Subcutaneous abdominal adipose tissue (tissue), 5 donors: Measurements from ENCODE around the gene PAFAH2.

ENCODE experiments used
- H3K27ac ChIP-seq: one replicate; pipeline ENCODE4 v1.7.0; 2013; ENCODE audit warnings: low read depth, mild to moderate bottlenecking, inconsistent platforms, low read length, moderate library complexity
- H3K27me3 ChIP-seq, 5 donors: one replicate each; pipeline ENCODE4 v1.7.0; 2013; ENCODE audit warnings: low read length in 5 of 5, inconsistent platforms in 1 of 5; ENCODE audit not compliant: control insufficient read depth in 5 of 5, insufficient read depth in 4 of 5
- H3K36me3 ChIP-seq, 5 donors: one replicate each; pipeline ENCODE4 v1.7.0; 2013; ENCODE audit warnings: low read length in 5 of 5; ENCODE audit not compliant: control insufficient read depth in 5 of 5, insufficient read depth in 5 of 5
- H3K4me1 ChIP-seq, 5 donors: one replicate each; pipeline ENCODE4 v1.7.0; 2013; ENCODE audit warnings: low read length in 5 of 5, mild to moderate bottlenecking in 3 of 5, moderate library complexity in 1 of 5; ENCODE audit not compliant: control insufficient read depth in 5 of 5, insufficient read depth in 5 of 5
- H3K4me3 ChIP-seq, 5 donors: one replicate each; pipeline ENCODE4 v1.7.0; 2013; ENCODE audit warnings: low read length in 5 of 5, low read depth in 1 of 5
- H3K9ac ChIP-seq, 5 donors: one replicate each; pipeline ENCODE4 v1.7.0; 2013; ENCODE audit warnings: low read length in 5 of 5, mild to moderate bottlenecking in 4 of 5, moderate library complexity in 3 of 5
- H3K9me3 ChIP-seq, 5 donors: one replicate each; pipeline ENCODE4 v1.7.0; 2013; ENCODE audit warnings: low read length in 5 of 5; ENCODE audit not compliant: control insufficient read depth in 5 of 5
- donor health status: healthy.
- donor health status: healthy.
- donor health status: healthy.
- donor health status: healthy.
- donor health status: healthy.

The PAFAH2 gene

DNA sequence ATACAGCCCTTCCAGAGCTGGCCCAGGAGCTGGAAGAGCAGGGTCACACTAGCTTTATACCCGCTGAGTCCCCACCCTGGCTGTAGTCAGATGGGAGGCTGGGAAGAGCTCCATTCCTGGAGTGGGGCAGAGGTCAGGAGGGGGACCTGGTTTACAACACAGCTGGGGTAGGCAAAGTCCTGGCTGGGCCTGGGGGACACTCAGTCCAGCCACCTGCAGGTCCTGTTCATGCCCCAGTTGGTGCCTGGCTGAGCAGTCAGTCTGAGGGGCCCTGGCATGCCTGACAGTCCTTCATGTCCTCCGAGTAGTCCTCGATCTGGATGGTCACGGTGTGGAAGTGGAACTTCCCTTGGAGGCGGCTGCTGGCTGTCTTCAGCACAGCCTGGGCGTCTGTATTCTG, 41.0 kb upstream of the PAFAH2 start:
- H3K27me3 ChIP-seq = peaks cover 12 to 35% (median 25%) of the 10 kb centered on the region in 5 donors

DNA sequence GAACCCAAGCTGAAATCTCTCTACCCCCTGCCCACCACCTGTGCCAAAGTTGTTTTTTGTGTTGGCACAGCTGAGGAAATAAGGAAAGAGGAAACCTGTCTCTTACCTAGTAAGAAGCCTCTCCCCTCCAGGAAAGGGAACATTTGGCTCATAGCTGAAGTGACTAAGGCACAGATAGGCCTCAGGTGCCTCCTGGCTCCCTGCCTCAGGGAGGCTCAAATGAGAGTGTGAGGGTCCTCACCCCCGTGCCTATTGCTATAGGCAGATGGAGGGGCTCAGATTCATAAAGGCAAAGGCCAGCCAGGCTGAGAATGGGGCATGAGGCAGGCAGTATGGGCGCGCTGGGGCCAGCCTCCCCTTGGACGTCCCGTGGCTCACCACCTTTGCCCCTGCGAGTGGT, 40.6 kb upstream of the PAFAH2 start:
- H3K27me3 ChIP-seq = peaks cover 12 to 38% (median 23%) of the 10 kb centered on the region in 5 donors
- no peak overlapping the region for H3K27ac ChIP-seq
- H3K4me1 ChIP-seq = peaks cover 0 to 20% (median 11%) of the 10 kb centered on the region in 5 donors
- no peak overlapping the region for H3K9ac ChIP-seq
- no peaks in the 10 kb centered on the region for H3K9me3 ChIP-seq
- no peaks in the 10 kb centered on the region for H3K36me3 ChIP-seq
- no peak overlapping the region for H3K4me3 ChIP-seq

More for the DNA sequence above, 41.0 kb upstream of the PAFAH2 start:
- no peaks in the 10 kb centered on the region for H3K9me3 ChIP-seq
- H3K27ac ChIP-seq = no peak overlapping the region
- H3K36me3 ChIP-seq = no peaks in the 10 kb centered on the region
- H3K9ac ChIP-seq = no peak overlapping the region
- no peak overlapping the region for H3K4me3 ChIP-seq
- H3K4me1 ChIP-seq = peaks cover 0 to 20% (median 11%) of the 10 kb centered on the region in 5 donors

DNA sequence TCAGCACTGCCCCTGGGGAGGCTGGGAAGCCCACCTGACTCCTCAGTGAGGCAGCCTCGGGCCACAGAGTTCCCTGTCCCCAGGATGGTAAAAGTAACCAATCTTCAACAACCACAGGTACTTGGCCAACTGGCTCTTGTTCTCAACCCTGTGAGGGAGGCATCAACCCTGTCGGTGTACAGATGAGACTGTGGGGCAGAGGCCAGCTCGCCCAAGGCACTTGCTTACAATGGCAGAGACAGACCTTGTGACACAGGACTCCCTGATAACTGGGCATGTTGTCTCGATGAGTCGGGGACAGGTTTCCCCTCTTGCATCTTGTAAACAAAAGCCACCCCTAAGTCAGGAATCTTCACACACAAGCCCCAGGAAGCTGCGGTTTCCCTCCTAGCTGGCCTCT, 40.0 kb upstream of the PAFAH2 start:
- Histone ChIP-seq H3K27me3 (peaks cover 12 to 34% (median 25%) of the 10 kb centered on the region in 5 donors), H3K4me3 (no peak overlapping the region), H3K27ac (no peak overlapping the region)

DNA sequence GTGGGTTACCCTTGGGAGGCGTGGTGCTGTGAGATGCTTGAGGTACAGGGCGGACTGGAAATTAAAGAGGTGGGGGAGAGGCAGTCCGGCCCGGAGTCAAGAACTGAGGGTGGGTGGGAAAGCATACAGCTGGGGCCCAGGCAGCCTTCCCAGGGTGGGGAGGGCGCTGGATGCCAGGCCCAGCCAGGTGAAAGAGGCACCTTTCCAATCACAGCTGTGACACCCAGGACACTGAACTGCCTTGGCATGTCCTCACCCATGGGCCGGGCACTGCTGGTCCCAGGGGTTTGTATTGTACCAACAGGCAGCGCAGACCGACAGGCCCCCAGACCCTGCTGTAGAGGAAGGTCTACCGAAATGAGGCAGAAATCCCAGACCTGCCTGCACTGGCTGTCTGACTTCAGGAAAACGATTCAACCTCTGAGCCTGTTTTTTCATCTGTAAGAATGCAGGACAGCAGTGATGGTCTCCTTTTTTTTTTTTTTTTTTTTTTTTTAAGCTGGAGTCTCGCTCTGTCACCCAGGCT, 39.0 kb upstream of the PAFAH2 start:
- Histone ChIP-seq H3K36me3 (no peaks in the 10 kb centered on the region), H3K9me3 (no peaks in the 10 kb centered on the region), H3K9ac (no peak overlapping the region), H3K4me1 (peaks cover 0 to 20% (median 11%) of the 10 kb centered on the region in 5 donors), H3K27ac (no peak overlapping the region), H3K4me3 (no peak overlapping the region), H3K27me3 (peaks cover 10 to 24% (median 19%) of the 10 kb centered on the region in 5 donors)

More for the DNA sequence above, 40.0 kb upstream of the PAFAH2 start:
- Histone ChIP-seq H3K9me3 (no peaks in the 10 kb centered on the region), H3K4me1 (peaks cover 0 to 20% (median 11%) of the 10 kb centered on the region in 5 donors), H3K9ac (no peak overlapping the region), H3K36me3 (no peaks in the 10 kb centered on the region)

DNA sequence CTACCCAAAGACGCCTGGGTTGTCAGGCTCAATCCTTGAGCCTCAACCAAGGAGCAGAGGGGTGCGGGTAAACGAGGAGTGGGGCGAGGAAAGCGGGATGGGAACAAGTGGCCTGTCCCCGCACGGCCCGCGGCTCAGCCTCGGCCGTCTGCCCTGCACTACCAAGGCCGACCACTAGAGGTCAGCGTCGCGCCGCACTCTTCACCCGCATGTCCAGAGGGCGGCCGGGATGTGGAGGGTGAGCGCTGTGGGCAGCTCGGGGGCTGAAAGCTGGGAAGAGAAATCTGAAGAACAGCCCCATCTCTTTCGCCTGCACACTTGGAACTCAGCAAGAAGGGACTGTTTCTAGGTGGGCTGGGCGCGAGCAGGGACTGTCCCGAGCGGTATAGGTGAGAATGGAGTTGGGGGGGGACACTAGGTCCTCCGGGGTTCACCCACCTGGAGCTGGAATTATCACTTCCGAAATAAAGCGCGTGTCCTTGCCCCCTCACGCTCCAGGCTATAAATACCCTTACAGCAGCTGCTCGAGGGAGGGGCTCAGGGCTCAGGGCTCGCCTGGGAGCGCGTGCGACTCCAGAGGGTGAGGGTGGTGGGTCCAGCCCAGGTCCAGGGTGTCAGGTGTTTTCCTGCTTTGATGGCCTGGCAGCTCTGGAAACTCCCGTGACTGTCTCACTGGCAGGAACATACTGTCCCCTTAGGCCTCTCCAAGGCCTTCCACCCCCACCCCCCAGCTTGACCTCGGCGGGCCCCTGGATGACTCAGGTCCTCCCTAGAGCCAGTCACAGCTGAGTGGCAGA, 38.3 kb upstream of the PAFAH2 start:
- Histone ChIP-seq H3K4me3 (peak overlapping the region; percentile 58 to 90 (median 86)), H3K9me3 (no peaks in the 10 kb centered on the region), H3K4me1 (peaks cover 0 to 20% (median 11%) of the 10 kb centered on the region in 5 donors), H3K9ac (peak overlapping the region in 4 of 5 donors; percentile 63 to 88 (median 82)), H3K36me3 (no peaks in the 10 kb centered on the region), H3K27me3 (peaks cover 8 to 18% (median 12%) of the 10 kb centered on the region in 5 donors), H3K27ac (peak overlapping the region; percentile 29)

DNA sequence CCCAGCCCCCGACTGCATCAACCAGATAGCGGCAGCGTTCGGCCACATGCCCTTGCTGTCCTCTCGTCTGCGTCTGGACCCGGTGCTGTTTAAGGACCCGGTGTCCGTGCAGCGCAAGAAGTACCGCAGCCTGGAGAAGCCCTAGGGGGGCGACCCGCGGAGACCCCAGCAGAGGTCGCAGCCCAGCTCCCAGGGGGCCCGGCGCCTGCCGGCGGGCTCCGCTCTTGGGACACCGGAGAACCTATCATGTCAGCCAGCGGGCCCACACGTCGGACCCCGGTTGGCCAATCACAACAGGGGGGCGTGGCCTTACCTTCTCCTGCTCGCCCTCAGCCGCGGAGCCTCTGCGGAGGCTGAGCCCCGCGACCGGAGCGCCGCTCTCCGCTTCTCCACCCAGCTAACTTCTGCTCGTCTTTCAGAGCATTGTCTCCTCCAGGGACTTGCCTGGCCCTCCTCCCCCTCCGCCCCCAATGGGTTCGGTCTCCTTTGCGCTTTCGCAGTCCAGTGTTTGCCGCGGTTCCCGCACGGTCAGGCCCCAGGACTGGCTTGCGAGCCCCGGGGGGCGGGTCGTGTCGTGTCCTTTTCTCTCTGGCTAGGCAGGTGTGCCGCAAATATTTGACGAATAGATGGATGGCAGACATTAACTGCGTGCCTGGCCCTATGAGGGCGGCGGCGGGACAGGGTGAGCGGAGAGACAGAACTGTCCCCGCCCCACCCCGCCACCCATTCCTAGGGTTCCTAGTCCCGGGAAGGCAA, 37.5 kb upstream of the PAFAH2 start:
- Histone ChIP-seq H3K27ac (peak overlapping the region; percentile 29), H3K27me3 (peaks cover 8 to 22% (median 15%) of the 10 kb centered on the region in 5 donors), H3K4me1 (peaks cover 0 to 20% (median 11%) of the 10 kb centered on the region in 5 donors), H3K9me3 (no peaks in the 10 kb centered on the region), H3K9ac (peak overlapping the region in 4 of 5 donors; percentile 63 to 88 (median 82)), H3K36me3 (no peaks in the 10 kb centered on the region), H3K4me3 (peak overlapping the region; percentile 58 to 90 (median 86))

DNA sequence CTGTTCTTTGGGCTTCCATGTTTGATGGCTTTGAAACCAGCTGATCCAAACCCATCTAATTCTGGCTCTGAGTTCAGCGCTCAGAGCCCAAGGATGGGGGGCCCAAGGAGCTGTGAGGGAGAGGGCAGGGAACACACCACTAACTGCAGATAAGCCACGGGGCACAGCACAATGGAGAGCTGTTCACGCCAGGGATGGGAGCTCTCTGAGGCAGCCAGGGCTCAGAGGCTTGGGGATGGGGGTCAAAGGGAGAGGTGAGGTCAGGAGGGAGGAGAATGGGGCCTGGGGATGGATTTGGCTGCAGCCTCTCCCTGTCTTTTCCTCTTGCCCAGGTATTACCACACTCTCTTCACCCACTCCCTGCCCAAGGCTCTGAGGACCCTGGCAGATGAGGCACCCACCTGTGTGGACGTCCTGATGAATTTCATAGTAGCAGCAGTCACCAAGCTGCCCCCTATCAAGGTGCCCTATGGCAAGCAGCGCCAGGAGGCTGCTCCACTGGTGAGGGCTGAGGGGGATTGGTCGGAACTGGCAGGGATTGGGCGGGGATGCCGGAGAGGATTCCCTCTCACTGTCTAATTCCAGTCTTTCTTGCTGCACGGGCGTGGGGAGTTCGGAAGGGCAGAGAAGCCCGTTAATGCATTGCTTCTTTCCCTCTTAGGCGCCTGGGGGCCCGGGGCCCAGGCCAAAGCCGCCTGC, 36.8 kb upstream of the PAFAH2 start:
- no peaks in the 10 kb centered on the region for H3K9me3 ChIP-seq
- H3K27me3 ChIP-seq = peaks cover 8 to 25% (median 17%) of the 10 kb centered on the region in 5 donors
- no peak overlapping the region for H3K27ac ChIP-seq
- H3K36me3 ChIP-seq = no peaks in the 10 kb centered on the region
- peaks cover 0 to 20% (median 11%) of the 10 kb centered on the region in 5 donors for H3K4me1 ChIP-seq
- H3K4me3 ChIP-seq = peak overlapping the region in 4 of 5 donors; percentile 72 to 90 (median 86)
- H3K9ac ChIP-seq = peak overlapping the region in 3 of 5 donors; percentile 30 to 88 (median 77)

DNA sequence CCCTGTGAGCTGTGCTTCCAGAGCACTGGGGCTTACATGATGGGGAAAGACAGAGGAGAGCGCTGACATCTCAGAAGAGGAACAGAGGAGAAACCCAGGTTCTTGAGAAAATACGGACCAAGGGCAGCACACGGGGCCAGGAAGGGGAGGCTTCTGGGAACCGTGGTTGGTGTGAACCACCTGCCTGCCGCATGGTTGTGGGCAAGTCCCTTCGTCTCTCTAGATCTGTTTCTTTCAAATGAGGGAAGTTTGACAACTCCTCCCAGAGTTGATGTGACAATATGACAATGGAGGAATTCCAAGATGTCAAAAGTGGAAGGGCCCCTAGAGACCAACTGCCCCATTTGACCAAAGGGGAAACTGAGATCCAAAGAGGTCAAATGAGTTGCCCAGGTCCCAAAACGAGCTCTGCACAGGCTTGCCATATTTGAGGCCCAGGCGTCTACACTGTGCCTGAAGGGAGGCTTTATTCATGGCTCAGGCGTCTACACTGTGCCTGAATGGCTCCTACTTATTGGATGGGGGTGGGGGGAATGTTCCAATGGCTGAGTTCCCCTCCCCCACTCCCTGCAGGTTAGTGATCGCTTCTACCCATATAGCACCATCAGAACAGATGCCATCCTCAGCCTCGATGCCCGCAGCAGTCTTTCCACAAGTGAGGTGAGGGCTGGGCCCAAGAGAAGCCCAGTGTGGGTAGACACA, 34.9 kb upstream of the PAFAH2 start:
- Histone ChIP-seq H3K4me1 (peaks cover 0 to 20% (median 11%) of the 10 kb centered on the region in 5 donors), H3K9me3 (no peaks in the 10 kb centered on the region), H3K9ac (no peak overlapping the region), H3K4me3 (no peak overlapping the region), H3K27ac (no peak overlapping the region), H3K27me3 (peaks cover 8 to 25% (median 15%) of the 10 kb centered on the region in 5 donors), H3K36me3 (no peaks in the 10 kb centered on the region)

DNA sequence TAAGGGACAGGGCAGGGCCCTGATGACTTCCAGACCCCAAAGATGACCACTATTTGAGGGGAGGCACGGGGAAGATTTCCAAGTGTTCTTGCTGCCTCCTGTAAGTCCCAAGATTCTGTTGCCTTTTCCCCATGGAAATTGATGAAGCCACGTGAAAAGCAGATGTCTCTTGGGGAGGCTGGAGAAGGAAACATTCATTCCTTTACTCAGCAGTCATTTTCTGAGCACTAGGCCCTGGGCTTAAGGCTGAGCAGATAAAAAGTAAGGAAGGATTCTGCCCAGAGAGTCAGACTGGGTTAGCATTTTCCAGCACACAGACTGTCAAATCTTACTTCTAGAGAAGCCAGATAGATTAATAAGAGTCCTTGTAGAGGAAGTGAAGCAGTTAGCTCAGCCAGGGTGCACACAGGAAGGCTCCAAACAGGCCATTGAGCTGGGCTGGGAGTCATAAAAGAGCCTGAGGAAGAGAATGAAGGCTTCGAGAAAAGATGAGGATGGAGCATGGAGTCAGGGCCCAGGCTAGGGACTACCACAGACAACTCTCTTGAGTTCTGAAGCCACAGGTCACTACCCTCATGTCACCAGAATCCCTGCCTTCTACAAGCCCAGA, 33.9 kb upstream of the PAFAH2 start:
- H3K9me3 ChIP-seq = no peaks in the 10 kb centered on the region
- H3K36me3 ChIP-seq = no peaks in the 10 kb centered on the region
- peaks cover 8 to 25% (median 17%) of the 10 kb centered on the region in 5 donors for H3K27me3 ChIP-seq
- no peak overlapping the region for H3K4me3 ChIP-seq
- peaks cover 0 to 20% (median 11%) of the 10 kb centered on the region in 5 donors for H3K4me1 ChIP-seq
- no peak overlapping the region for H3K27ac ChIP-seq
- no peak overlapping the region for H3K9ac ChIP-seq
